HEK293 (cell line): ENCODE measurements around the gene SLC39A7.

ENCODE experiments used
- GLI2 ChIP-seq: fragments of 450-650 bp; formaldehyde crosslinking; IDR thresholded peaks from 2 replicates; pipeline ENCODE4; 2017; ENCODE audit warnings: missing biosample characterization, missing genetic modification characterization, low read depth, borderline replicate concordance
- SALL2 ChIP-seq: fragments of 450-650 bp; formaldehyde crosslinking; IDR thresholded peaks from 2 replicates; pipeline ENCODE4 v1.5.0; 2017; ENCODE audit warnings: missing biosample characterization, mild to moderate bottlenecking, missing genetic modification characterization, borderline replicate concordance
- ZNF660 ChIP-seq: fragments of 450-650 bp; IDR thresholded peaks from 2 replicates; pipeline ENCODE4 v1.5.1; 2018; ENCODE audit warnings: missing biosample characterization, mild to moderate bottlenecking, missing genetic modification characterization
- TF ChIP-seq, protein P1 (sequence below): fragments of 450-650 bp; formaldehyde crosslinking; IDR thresholded peaks from 2 replicates; pipeline ENCODE4 v1.5.1; 2016; ENCODE audit warnings: missing biosample characterization, missing genetic modification characterization

DNA sequence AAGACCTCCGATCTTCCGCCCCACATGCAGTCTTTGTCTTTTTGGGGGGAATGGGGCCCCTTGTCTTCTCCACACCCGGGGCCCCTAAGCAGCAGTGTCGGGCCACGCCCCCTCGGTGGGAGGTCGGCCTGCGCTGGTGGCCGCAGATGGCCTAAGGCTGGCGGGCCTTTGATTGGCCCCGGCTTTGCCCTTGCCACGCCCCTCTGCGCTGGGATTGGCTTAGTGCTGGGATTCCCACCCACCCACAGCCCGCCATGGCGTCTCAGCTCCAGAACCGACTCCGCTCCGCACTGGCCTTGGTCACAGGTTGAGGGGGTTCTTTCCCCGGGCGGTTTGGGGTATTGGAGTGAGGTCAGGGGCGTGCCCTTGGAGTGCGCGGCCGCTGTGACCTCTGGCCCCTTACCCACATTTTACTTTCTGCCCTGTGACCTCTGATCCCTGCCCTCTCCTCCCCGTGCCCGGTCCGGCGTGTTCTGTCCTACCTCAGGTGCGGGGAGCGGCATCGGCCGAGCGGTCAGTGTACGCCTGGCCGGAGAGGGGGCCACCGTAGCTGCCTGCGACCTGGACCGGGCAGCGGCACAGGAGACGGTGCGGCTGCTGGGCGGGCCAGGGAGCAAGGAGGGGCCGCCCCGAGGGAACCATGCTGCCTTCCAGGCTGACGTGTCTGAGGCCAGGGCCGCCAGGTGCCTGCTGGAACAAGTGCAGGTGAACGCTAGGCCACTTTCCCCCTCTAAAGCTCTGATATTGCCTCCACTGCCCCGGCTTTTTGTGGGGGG lies 3.9 kb downstream of the SLC39A7 start, which contains the start of gene HSD17B8:
- TF ChIP-seq SALL2 (tag by site-specific recombination) (no peak), ZNF660 (tag by site-specific recombination) (0 out of 2 replicates have a peak, but pooled peaks have one; percentile 9), GLI2 (no peak)
- TF ChIP-seq, protein P1, sequence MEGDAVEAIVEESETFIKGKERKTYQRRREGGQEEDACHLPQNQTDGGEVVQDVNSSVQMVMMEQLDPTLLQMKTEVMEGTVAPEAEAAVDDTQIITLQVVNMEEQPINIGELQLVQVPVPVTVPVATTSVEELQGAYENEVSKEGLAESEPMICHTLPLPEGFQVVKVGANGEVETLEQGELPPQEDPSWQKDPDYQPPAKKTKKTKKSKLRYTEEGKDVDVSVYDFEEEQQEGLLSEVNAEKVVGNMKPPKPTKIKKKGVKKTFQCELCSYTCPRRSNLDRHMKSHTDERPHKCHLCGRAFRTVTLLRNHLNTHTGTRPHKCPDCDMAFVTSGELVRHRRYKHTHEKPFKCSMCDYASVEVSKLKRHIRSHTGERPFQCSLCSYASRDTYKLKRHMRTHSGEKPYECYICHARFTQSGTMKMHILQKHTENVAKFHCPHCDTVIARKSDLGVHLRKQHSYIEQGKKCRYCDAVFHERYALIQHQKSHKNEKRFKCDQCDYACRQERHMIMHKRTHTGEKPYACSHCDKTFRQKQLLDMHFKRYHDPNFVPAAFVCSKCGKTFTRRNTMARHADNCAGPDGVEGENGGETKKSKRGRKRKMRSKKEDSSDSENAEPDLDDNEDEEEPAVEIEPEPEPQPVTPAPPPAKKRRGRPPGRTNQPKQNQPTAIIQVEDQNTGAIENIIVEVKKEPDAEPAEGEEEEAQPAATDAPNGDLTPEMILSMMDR (tag by site-specific recombination): no peak
